ENCODE data around the gene ABCA10.

GRCh38 chr17:69154267-69154666 lies 74.4 kb downstream of the ABCA10 start:
- TF ChIP-seq CTCF (IDR thresholded peaks at IDR 0.05) (no peak), E2F4 (CRISPR knock-in tag; IDR thresholded peaks at IDR 0.05; ENCODE audit: borderline replicate concordance, low read depth) (no peak), FOXP1 (CRISPR knock-in tag; IDR thresholded peaks at IDR 0.05; ENCODE audit: borderline replicate concordance) (no peak), JUN (CRISPR knock-in tag; IDR thresholded peaks at IDR 0.05) (no peak), CREM (CRISPR knock-in tag; IDR thresholded peaks at IDR 0.05) (no peak), CBFB (CRISPR knock-in tag; IDR thresholded peaks at IDR 0.05; ENCODE audit: low read depth) (no peak)
- TF ChIP-seq, protein P1, sequence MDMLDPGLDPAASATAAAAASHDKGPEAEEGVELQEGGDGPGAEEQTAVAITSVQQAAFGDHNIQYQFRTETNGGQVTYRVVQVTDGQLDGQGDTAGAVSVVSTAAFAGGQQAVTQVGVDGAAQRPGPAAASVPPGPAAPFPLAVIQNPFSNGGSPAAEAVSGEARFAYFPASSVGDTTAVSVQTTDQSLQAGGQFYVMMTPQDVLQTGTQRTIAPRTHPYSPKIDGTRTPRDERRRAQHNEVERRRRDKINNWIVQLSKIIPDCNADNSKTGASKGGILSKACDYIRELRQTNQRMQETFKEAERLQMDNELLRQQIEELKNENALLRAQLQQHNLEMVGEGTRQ (CRISPR knock-in tag; IDR thresholded peaks at IDR 0.05): no peak
- TF ChIP-seq, protein P2, sequence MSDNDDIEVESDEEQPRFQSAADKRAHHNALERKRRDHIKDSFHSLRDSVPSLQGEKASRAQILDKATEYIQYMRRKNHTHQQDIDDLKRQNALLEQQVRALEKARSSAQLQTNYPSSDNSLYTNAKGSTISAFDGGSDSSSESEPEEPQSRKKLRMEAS (CRISPR knock-in tag; IDR thresholded peaks at IDR 0.05): no peak
